CD4-positive, alpha-beta T cell (primary cell): Measurements from ENCODE around the gene AKAP8L. TPM values are rescaled to one million over a fixed set of nuclear protein-coding genes. Genes with fewer than 3 reads are reported as not detected.

Experiments used
- ATAC-seq: fragments of 200-7000 bp; cut with Tn5 transposase; one replicate; pipeline ENCODE4 v1.10.0; 2022; ENCODE audit warnings: mild to moderate bottlenecking; ENCODE audit not compliant: poor library complexity
- CTCF ChIA-PET: fragments of 350-600 bp; sonication (Branson Sonifier 250); formaldehyde crosslinking; loops from one replicate; lab custom pipeline; 2021; ENCODE audit warnings: antibody characterized with exemption, inconsistent platforms; lab: Charles Lee
- POLR2A ChIA-PET: fragments of 350-600 bp; sonication (Branson Sonifier 250); formaldehyde crosslinking; loops from one replicate; lab custom pipeline; 2021; ENCODE audit warnings: antibody characterized with exemption, inconsistent platforms; lab: Charles Lee
- DNase-seq, 14 experiments: peaks; one replicate each; pipeline ENCODE4 v3.0.0-alpha.2; 2013 to 2020; ENCODE audit warnings: mixed read lengths in 2 of 14
- H3K27ac ChIP-seq, 2 donors: one replicate each; pipeline versions ENCODE4 v1.5.1 to v1.7.0; 2013; ENCODE audit warnings: low read length in 2 of 2, low read depth in 1 of 2, mild to moderate bottlenecking in 1 of 2
- H3K27me3 ChIP-seq, 2 experiments: 1 replicate in 1 of 2; 2 replicates in 1 of 2; pipeline versions ENCODE4 v1.6.1 to v1.7.0; 2013; ENCODE audit warnings: low read length in 2 of 2, control low read depth in 1 of 2, mild to moderate bottlenecking in 1 of 2, moderate library complexity in 1 of 2; ENCODE audit not compliant: insufficient read depth in 2 of 2, control insufficient read depth in 1 of 2
- H3K36me3 ChIP-seq: one replicate; pipeline ENCODE4 v1.6.1; 2013; ENCODE audit warnings: low read length, control low read depth; ENCODE audit not compliant: insufficient read depth
- H3K4me1 ChIP-seq: one replicate; pipeline ENCODE4 v1.6.1; 2013; ENCODE audit warnings: low read length, control low read depth; ENCODE audit not compliant: insufficient read depth
- H3K4me3 ChIP-seq: one replicate; pipeline ENCODE4 v1.5.1; 2013; ENCODE audit warnings: mild to moderate bottlenecking, low read length, moderate library complexity
- H3K9me3 ChIP-seq, 2 experiments: 1 replicate in 1 of 2; 2 replicates in 1 of 2; pipeline versions ENCODE4 v1.6.1 to v1.7.0; 2013; ENCODE audit warnings: low read length in 2 of 2, mild to moderate bottlenecking in 2 of 2, control low read depth in 1 of 2, moderate library complexity in 1 of 2; ENCODE audit not compliant: control insufficient read depth in 1 of 2, insufficient read depth in 1 of 2
- H3K27ac Mint-ChIP-seq: one replicate; pipeline ENCODE4 v1.8.0; 2020; ENCODE audit warnings: mixed read lengths
- H3K27me3 Mint-ChIP-seq: one replicate; pipeline ENCODE4 v1.8.0; 2021; ENCODE audit warnings: mixed read lengths
- H3K36me3 Mint-ChIP-seq: one replicate; pipeline ENCODE4 v1.8.0; 2021; ENCODE audit warnings: low read depth, mixed read lengths
- H3K4me1 Mint-ChIP-seq: one replicate; pipeline ENCODE4 v1.8.0; 2021; ENCODE audit warnings: low read depth, mixed read lengths
- H3K4me3 Mint-ChIP-seq: one replicate; pipeline ENCODE4 v1.8.0; 2020; ENCODE audit warnings: mild to moderate bottlenecking, mixed read lengths
- H3K9me3 Mint-ChIP-seq: one replicate; pipeline ENCODE4 v1.8.0; 2020; ENCODE audit warnings: mixed read lengths
- intact Hi-C, 2 experiments: fragments of 100-400 bp; cut with DNase I in 1 of 2; cut with micrococcal nuclease in 1 of 2; formaldehyde crosslinking; loops; one replicate each; pipeline versions ENCODE4 v1.15.1 to v1.9.0; 2023 to 2025; cut with DNase I, micrococcal nuclease
- total RNA-seq, 174 experiments: library from RNA in 2 of 174; stranded (reverse) in 2 of 174; gene quantifications; one replicate each; pipeline ENCODE4 v1.2.3 and lab custom pipeline; 2021 to 2026
- TF ChIP-seq, protein P1 (sequence below): fragments of 200-600 bp; IDR thresholded peaks from one replicate; pipeline ENCODE4 v1.8.0; 2022; ENCODE audit warnings: antibody characterized with exemption, mild to moderate bottlenecking

AKAP8L gene
- total RNA-seq, 2 experiments from 2014 or later = 157 to 162 TPM

DNA sequence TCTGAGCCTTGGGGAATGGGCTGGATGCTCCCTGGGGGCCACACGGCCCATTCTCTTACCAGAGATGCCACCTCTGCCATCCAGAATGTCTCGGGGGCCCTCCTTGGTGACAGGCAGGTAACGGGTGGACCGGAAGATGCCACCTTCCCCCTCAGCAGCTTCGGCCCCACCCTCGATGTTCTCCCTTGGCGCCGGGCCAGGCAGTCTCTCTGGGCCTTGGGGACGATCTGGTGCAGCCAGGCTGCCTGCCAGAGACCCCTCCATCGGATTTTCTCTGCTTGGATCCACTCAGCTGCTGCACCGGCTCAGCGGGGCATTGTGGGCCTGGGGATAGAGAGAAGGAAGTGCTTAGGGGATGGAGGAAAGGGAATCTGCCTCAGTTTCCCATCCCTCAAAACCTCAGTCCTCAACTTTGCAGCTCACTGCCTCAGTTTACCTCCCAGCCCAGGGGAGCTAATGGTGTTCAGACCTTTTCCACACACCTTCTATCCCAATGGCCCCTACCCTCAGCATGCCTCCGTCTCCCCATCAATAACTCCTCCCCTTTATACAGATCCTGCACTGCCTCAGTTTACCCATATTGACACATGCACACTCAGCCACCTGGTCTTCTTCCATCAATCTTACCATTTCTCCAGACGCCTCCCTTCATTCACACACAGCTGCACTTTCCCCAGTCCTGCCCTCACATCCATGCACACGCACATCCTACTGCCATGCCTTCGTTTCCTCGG, 29.4 kb upstream of the AKAP8L start:
- Histone ChIP-seq H3K27ac (no peak overlapping the region), H3K36me3 (peaks cover 22% of the 10 kb centered on the region), H3K9me3 (no peaks in the 10 kb centered on the region), H3K4me3 (no peak overlapping the region), H3K4me1 (peaks cover 19% of the 10 kb centered on the region), H3K27me3 (no peaks in the 10 kb centered on the region)
- ChIA-PET POLR2A (interaction anchor here (0.5 to 1.8 kb wide), 5 partner anchors 15 to 29 kb away, joined by 3 to 10 read pairs (median 4); partner anchors contain the start of gene AKAP8L), CTCF (no interaction called here)
- intact Hi-C loops = loop anchor here in 1 of 2 experiments (10.0 kb wide), 1 partner anchor 737 kb away; the partner anchor contains the start of gene FAM32A
- peaks cover 22% of the 10 kb centered on the region for H3K4me1 Mint-ChIP-seq
- peak overlapping the region; percentile 57 for H3K27ac Mint-ChIP-seq
- TF ChIP-seq, protein P1, sequence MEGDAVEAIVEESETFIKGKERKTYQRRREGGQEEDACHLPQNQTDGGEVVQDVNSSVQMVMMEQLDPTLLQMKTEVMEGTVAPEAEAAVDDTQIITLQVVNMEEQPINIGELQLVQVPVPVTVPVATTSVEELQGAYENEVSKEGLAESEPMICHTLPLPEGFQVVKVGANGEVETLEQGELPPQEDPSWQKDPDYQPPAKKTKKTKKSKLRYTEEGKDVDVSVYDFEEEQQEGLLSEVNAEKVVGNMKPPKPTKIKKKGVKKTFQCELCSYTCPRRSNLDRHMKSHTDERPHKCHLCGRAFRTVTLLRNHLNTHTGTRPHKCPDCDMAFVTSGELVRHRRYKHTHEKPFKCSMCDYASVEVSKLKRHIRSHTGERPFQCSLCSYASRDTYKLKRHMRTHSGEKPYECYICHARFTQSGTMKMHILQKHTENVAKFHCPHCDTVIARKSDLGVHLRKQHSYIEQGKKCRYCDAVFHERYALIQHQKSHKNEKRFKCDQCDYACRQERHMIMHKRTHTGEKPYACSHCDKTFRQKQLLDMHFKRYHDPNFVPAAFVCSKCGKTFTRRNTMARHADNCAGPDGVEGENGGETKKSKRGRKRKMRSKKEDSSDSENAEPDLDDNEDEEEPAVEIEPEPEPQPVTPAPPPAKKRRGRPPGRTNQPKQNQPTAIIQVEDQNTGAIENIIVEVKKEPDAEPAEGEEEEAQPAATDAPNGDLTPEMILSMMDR = no peak
- H3K27me3 Mint-ChIP-seq = no peaks in the 10 kb centered on the region
- ATAC-seq (no peak), DNase-seq (no peak)
- peak overlapping the region; percentile 76 for H3K4me3 Mint-ChIP-seq
- peaks cover 26% of the 10 kb centered on the region for H3K36me3 Mint-ChIP-seq
- no peaks in the 10 kb centered on the region for H3K9me3 Mint-ChIP-seq

DNA sequence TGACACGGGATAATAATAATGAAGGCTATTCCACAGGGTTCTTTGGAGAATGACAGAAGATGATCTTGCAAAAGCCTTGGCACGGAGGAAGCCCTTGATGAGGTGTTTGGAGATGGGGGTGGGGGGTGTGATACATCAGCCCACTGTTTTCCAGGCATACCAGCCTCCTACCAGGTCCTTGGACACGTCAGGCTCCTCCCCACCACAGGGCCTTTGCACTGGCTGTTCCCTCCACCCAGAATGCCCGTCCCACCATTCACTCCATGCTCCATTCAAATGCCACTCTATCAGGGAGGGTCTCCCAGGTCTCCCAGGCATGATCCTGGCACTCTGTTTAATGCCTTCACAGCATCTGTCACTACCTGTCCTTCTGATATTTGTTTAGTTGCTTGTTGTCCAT, 28.3 kb upstream of the AKAP8L start:
- Histone ChIP-seq H3K27ac (no peak overlapping the region), H3K4me1 (peaks cover 19% of the 10 kb centered on the region), H3K4me3 (no peak overlapping the region), H3K36me3 (peaks cover 12% of the 10 kb centered on the region), H3K9me3 (no peaks in the 10 kb centered on the region), H3K27me3 (no peaks in the 10 kb centered on the region)
- Mint-ChIP-seq H3K9me3 (no peaks in the 10 kb centered on the region), H3K27ac (peak overlapping the region; percentile 52), H3K4me3 (peak overlapping the region; percentile 55), H3K4me1 (peaks cover 22% of the 10 kb centered on the region), H3K36me3 (peaks cover 25% of the 10 kb centered on the region), H3K27me3 (no peaks in the 10 kb centered on the region)
- ChIA-PET POLR2A (interaction anchor here (0.6 to 1.8 kb wide), 2 partner anchors 28 to 1003 kb away, joined by 3 to 10 read pairs; partner anchors contain the start of gene AKAP8L), CTCF (no interaction called here)
- ATAC-seq (no peak), DNase-seq (no peak)
- TF ChIP-seq, protein P1 = no peak
- intact Hi-C loops = loop anchor here in 1 of 2 experiments (10.0 kb wide), 1 partner anchor 738 kb away; the partner anchor contains the start of gene FAM32A

DNA sequence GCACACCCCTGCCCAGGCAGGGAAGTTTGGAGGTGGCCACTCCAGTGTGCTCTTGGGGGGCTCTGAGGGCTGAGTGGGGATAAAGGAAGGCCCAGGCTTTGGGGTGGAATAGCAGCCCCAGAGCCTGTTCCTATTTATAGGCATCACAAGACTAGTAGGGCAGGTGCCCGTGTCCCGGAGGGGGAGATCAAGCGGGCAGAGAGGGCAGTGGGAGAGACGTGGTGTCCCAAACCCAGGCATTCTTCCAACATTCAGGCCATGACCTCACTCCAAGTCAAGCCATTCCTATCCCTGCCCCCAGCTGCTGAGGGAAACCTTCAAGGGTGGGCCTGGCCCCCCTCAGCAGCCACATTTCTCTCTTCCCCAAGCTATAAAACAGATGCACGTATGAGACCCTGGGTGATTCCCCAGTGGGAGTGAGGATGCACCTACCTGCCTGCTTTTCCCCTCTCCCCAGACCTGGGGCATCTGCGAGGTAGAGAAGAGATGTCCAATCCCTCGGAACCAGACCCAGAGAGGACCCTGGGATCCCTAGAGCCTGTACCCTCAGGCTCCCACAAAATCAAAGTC, 27.1 kb upstream of the AKAP8L start:
- POLR2A ChIA-PET = interaction anchor here (1.0 kb wide), 1 partner anchor 13 kb away, joined by 3 read pairs; no protein-coding TSS in a partner anchor
- H3K9me3 Mint-ChIP-seq = no peaks in the 10 kb centered on the region
- H3K27me3 Mint-ChIP-seq = no peaks in the 10 kb centered on the region
- H3K27me3 ChIP-seq = no peaks in the 10 kb centered on the region
- peaks cover 14% of the 10 kb centered on the region for H3K36me3 Mint-ChIP-seq
- no peaks in the 10 kb centered on the region for H3K9me3 ChIP-seq
- CTCF ChIA-PET = no interaction called here
- peaks cover 14% of the 10 kb centered on the region for H3K4me1 ChIP-seq
- H3K4me3 Mint-ChIP-seq = no peak overlapping the region
- H3K4me3 ChIP-seq = no peak overlapping the region
- TF ChIP-seq, protein P1 = no peak
- no peak overlapping the region for H3K27ac ChIP-seq
- intact Hi-C loops = loop anchor here in 1 of 2 experiments (10.0 kb wide), 1 partner anchor 739 kb away; the partner anchor contains the start of gene FAM32A
- no peak for ATAC-seq
- peaks cover 15% of the 10 kb centered on the region for H3K4me1 Mint-ChIP-seq
- DNase-seq = no peak
- H3K27ac Mint-ChIP-seq = no peak overlapping the region
- H3K36me3 ChIP-seq = peaks cover under 1% of the 10 kb centered on the region
